GM18907 (cell line): Measurements from ENCODE around the gene GPRASP3.

Experiments
- ATAC-seq: cut with Tn5 transposase; IDR thresholded peaks from one replicate; pipeline ENCODE4 v1.9.1; 2021; ENCODE audit warnings: mild to moderate bottlenecking, moderate library complexity; ENCODE audit not compliant: unreplicated experiment

Gene GPRASP3

DNA sequence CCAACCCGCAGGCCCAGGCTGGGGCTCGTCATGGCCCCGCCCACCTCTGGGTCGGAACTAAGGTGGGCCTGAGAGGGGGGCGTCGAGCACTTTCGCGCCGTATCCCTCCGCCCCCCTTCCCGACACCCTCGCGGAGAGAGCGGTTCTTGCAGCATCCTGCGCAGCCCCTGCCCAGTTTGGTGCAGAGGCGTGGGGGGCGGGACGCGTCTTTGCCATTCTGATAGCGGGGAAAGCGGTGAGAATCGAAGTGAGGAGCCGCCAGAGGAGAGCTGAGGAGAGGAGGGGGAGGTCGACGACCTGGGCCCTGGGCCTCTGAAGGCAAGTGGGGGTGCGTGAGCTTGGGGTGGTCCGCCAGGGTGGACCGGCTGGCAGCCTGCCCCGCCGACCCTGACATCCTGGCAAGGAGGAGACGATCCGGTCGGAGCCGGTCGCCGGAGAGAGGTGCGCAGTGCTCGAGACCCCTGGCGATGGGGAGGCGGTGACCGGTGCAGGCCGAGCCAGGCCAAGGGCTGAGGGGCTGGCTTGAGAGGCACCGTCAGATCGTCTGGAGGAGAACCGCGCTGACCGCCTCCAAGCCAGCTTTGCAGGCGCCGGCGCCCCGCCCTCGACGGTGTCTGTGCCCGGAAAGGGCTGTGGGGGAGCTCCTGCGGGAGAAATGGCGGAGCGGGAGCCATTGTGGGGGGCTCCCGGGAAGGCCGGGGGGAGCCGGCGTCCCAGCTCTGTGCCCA, 25.5 kb downstream of the GPRASP3 start:
- ATAC-seq, result no peak

DNA sequence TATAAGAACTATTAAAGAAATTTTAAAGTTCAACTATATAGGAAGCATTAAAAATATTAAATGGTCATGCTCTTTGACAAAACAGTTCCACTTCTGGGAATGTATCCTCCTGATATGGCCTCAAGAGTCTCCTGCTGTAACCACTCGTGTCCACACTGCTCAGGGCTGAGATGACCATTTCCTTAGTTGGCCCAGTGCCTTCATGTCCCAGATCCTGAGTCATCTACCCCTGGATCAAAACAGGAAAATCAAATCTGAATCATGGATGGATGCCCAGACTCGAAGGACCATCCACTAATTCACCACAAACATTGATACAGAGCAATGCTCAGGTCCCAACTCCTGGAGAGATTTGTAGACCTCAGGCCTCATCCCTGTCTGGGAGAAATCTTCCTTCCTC, 44.7 kb downstream of the GPRASP3 start:
- no peak for ATAC-seq

DNA sequence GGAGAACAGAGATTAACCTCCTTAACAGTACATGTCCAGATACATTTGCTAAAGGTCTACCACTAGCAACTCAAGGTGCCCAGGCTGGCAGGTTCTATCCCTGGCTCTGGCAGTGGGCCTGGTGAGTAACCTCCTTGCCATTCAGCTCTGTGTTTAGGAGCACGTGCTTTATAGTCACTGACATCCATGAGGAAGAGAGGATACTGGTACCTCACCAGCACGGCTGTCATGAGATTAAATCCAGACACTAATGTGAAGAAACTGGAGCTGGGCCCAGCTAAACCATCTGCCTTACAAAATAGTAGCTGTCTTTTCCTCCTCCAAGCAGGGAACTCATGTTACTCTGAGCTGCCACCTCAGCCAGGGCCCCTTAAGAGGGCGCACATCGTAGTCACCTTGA, 45.3 kb downstream of the GPRASP3 start:
- ATAC-seq, result no peak

DNA sequence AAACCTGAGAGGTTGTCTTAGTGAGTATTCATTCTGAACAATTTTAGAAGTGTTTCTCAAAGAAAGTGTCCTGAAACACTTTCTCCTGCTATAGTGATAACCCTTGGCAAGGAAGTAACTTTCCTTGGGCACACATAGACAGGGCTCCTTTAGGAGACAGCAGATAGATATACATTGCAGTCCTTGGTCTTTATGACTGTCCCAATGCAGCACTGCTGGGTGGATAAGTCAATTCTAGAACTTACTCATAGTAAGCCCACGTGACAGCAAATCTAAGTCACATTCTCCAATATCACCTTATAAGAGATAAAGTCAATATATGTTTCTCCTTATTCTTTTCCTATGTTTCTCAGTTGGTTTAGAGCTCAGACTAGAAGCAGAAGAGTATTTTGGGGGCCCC, 46.7 kb downstream of the GPRASP3 start:
- ATAC-seq, result no peak

DNA sequence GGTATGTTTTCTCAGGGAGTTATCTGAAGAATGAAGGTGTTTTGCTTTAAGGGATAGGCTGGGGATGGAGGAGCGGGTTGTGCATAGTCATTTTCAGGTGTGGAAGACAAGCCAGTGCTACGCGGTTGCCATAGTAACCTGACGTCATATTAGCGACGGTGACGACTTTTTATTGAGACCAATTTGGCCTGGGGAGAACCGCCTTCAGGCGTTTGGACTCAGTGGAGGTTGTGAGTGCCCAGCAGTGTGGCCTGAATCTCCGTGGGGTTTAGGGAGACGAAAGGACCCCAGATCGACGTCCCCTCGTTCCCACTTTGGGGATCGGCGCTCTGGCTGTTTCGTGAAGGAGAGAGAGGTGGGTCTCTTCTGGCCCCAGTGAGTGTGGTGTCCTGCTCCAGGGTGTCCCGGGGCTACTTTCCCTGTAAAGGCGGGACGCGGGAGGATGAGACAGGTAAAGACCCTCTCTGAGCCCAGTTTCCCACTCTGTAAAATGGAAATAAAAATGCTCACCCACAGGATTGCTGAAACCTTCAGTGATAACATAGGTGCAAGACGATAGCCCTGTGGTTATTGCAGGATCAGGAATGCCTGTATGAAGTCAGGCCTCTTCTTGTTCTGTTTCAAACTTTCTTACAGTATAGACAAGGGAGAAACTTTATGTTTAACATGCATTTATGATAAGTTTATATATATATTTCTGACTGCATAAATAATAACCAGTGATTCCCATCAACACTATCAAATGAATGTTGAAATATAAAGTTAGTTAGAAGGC, 48.6 kb downstream of the GPRASP3 start:
- peak; percentile 95 for ATAC-seq
